SW480 (cell line): ENCODE data around the gene ATG2A.
A peak's percentile ranks its signal among the peaks of the same experiment; 100 is the strongest.

Experiments used
- DNase-seq: peaks from one replicate; pipeline ENCODE4 v3.0.0-alpha.2; 2016; ENCODE audit warnings: low spot score

Gene ATG2A

DNA sequence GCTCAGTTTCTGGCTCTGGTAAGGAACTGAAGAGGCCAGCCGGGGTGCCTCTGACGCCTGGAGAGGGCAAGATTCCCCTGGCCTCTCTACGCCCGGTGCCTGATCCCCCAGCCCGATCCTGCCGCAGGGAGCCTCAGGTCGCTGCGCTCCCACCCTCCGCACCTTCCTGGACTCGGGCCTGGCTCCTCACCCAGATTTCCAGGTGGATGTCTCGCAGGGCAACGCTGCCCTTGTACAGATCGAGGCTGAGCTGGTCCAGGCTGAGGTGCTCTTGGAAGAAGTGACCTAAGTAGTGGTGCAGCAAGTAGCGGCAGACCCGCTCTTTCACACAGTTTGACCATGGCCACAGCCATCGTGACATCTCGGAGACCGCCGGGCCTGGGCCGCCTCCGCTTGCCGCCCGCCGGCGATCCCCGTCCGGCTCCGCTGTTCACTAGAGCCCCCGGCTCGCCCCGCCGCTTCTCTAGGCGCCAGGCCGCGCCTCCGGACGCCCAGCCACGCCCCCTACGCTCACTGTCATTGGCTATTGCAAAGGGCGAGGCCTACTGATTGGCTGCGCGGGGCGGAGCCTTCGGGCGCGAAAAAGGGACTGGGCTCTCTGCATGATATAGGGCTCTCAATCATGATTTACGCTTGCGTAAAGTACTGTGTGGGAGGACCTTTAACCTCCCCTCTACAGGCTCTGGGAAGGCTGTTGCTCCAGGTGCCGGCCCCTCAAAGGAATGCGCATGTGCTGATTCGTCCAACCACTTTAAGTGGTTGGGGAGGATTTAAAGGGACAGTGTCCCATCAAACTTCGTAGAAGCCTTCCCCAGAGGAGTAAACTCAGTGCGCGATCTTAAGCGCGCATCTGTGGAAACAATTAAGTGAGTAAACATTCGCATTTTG lies at the start of gene ATG2A:
Gene ATG2A, minus strand, starts transcription at position 435 of the 888 bp plus-strand sequence. Its CDS starts 74 bp downstream, at position 361.
- peak; percentile 100 for DNase-seq

GRCh38 chr11:64963072-64963631 lies 46.1 kb upstream of the ATG2A start:
- DNase-seq: no peak

DNA sequence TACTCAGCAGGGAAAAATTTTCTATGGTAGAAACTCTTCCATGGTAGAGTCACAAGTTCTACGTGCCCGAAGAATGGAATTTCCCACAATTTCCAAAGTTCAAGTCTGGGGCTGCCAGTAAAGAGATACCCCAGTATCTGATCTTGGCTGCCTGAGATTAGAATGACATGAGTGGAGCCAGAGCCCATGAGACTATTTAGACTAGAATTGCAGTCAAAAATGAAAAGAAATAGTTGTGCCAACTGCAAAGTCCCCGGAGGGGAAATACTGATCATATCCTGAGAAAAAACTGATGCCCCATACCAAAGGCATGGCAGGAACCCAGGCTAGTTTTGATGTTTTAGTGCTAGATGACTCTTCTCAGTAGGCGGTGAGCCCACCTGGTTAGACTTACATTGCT lies 43.7 kb upstream of the ATG2A start:
- no peak for DNase-seq

GRCh38 chr11:64959498-64959897 lies 42.5 kb upstream of the ATG2A start:
- DNase-seq: no peak

DNA sequence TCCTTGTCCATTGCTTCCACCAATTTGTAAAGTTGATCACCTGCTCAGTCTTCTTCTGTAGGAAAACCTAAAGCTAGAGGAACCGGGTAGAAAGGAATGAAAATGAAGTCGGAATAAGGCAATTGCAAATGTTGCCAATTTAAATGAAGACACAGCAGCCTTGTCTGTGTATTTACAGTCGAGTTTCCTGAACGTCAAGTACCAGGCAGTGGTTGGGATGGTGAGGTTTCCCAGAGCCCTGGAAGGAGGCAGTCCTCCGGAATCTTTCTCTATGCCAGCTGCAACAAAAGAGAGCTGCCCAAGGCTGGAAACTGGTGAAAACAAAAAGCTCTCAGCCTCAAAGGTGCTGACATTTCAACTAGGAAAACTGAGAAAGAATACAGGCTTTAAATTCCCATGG lies 37.2 kb upstream of the ATG2A start:
- DNase-seq: no peak

DNA sequence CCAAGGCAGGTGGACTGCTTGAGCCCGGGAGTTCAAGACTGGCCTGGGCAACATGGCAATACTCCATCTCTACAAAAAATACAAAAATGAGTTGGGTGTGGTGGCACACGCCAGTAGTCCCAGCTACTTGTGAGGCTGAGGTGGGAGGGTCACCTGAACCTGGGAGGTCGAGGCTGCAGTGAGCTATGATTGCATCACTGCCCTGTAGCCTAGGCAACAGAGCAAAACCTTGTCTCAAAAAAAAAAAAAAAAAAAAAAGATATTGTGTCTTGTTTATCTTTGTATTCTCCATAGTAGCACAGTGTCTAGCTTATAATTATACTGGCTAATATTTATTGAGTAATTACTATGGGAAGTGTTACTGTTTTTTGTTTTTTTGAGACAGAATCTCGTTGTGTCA lies 34.5 kb upstream of the ATG2A start:
- no peak for DNase-seq

DNA sequence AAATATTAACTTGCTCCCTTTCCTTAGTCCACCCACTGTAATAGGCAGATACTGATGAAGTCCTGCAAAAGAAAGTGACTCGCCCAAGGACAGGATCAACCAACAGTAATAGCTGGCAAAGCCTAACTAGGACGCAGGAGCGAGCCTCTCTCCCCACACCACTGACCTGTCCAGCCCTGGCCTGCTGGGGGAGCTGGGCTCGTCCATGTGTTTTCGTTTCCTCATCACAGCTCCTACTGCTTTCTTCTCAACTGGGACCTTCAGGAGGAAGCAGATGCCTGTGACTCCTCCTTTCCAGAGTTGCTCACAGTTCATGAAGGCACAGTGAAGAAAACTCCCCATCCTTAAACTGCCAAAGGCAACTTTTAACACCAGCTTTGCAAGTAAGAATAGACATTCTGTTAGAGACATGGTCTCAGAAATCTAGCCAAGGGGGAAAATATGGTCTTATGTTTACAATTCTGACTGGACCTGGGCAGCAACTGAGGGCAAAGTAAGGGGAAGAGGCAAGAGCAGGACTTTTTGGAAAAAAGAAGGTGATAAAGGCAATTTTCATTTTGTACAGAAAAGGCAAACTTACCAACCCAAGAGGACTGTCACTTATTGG lies 30.3 kb upstream of the ATG2A start:
- DNase-seq: no peak

GRCh38 chr11:64936539-64936938 lies 19.5 kb upstream of the ATG2A start:
- no peak for DNase-seq

DNA sequence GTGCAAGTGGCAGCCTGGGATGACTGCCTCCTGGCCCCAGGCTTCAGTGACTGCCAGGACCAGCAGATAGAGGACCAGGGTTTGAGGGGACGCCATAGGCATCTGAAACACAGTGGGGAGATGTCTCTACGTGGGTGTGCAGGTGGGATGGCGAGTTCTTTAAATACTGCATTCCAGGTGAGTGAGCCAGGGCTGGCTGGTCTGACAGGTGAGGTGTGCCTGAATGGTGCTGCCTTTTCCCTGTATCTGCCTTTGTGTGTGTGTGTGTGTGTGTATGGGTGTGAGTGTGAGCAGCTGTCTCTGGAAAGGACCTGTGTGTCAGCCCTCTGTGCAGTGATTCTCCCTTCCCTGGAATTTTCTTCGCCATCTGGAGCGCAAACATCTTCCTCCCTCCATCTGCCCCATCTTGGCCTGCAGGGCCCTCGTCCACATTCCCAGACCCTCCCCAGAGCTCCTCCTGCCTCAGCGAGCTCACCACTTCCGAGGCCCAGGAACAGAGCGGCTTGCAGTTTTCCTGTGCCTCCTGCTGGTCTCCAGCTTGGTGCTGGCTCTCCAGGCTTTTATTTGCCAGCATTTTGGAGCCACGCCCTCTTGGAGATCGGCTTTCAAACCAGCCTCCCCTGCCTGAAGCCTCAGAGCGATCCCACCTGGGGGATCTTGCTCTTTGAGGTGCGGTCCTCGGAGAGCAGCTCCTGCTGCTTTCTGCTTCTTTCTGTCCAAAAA lies 18.5 kb upstream of the ATG2A start, which contains the start of gene GPHA2:
Gene GPHA2, minus strand, starts transcription at position 535 of the 723 bp plus-strand sequence. Its CDS starts 433 bp downstream, at position 102.
- peak; percentile 39 for DNase-seq

DNA sequence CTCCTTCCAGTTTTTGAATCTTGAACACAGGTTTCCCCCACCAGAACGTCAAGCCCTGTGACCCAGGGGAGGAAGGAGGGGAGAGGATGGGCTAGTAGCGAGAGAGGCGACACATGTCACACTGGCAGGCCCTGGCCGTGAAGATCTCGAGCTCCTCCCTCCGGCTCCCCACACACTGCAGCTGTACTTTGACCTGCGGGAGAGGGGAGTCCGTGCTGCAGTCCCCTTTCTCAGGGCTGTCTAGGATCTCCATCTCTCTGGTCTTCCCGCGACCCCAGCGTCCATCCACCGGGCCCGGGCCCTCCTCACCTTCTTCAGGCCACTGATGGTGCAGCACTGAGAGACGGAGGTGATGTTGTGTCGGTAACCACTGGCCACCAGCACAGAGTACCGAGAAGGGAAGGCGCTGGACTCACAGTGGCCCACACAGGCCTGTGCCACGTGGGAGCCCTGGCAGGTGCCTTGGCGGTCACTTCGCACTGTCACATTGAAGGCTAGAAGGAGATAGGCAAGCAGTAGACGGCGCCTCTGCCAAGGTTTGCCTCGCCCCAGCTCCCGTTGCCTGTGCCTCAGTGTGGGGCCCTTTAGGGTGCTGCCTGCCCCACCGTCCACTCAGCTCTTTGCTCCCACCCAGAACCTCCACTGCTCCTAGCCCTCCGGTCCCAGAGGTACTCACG lies 17.8 kb upstream of the ATG2A start:
- DNase-seq: peak; percentile 20

DNA sequence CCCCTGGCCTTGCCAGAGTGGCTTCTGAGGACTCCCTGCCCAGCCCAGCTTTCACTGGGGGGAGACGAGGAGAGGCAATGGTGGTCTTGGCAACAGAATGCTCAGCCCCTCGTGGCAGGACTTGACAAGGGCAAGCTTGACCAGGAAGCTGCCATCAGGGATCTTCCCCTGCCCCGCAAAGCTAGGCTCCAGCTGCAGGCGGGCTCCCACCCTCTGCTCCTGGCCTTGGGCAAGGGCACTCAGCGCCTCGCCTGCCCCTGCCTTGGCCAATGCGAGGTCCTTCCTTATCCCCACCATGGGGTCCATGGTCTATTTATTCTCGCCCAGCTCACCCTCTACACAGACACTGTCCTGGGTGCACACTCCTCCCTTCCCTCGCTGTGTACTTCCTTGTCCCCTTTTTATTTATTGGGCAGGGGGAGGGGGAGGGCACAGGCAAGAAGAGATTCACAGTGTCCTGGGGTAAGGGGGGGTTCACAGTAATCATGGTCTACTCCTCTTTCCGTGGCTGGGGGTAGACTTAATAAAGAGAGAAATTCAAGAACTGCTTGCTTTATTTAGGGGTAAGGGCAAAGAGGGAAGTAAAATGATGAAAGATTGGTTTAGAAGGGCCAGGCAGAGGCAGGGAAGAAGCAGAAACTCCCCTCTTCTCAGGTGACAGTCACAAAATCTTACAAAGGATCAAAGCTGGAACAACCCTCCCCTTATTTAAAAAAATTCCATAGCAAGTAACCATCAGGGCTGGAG lies 17.1 kb upstream of the ATG2A start:
- DNase-seq: no peak

DNA sequence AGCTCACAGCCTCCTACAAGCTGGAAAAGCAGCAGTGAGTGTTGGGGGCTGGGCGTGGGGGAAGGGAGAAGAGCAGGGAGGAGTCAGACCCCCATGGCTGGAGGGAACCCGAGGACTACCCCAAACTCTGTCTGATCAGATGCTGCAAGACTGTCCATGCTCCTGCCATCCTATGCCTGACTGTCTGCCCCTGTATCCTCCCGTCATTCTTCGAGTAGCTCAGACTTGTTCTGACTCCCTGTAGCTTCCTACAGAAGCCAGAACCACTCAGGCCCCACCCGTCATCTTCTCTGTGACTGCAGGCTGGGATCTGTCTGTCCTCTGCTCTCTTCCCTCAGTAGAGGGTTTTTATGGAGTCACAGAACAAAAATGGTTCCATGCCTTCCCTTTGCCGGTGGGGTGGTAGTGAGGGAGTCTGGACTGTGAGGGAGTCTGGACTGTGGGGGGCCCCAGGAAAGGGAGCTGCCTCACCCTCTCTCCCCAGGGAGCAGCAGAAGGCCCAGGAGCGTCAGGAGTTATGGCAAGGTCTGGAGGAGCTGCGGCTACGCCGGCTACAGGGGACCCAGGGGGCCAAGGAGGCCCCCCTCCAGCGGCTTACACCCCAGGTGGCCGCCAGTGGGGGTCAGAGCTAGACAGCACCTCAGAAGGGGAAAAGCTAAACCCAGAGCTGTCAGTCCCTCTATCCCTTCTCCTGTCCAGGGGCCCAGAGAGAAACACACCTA lies 16.4 kb upstream of the ATG2A start:
- DNase-seq: no peak

DNA sequence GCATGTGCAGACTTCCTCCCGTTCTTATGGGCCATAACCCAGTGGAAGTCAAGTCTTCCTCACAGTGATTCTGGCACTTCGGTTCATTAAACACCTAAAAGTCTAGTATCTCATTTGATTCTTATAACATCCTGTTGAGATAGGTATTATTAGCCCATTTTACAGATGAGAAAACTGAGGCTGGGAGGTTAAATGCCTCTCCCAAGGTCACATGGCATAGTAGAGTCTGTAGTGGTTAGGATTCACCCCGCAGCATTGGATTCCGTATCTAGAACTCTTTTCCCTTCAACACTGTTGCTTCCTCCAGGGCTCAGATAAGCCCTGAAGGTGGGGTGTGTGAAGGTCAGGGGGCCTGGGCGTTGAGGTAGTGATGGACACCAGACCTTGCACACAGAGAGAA lies 15.3 kb upstream of the ATG2A start:
- no peak for DNase-seq

GRCh38 chr11:64931290-64931689 lies 14.3 kb upstream of the ATG2A start:
- no peak for DNase-seq

DNA sequence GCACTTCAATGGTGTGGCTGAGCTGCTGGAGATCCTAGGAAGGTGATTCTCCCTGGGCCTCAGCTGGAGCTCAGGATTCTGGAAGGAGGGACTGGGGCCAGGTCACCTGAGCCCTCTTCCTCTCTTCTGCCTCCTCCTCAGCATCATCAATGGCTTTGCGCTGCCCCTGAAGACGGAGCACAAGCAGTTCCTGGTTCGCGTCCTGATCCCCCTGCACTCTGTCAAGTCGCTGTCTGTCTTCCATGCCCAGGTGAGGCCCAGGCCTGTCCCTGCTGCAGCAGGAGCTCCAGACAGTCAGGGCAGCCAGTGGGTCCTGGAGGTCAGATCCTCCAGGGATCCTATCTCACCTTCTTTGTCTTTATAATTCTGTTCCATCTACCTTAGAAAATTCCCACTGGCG lies 13.3 kb upstream of the ATG2A start:
- DNase-seq: no peak

DNA sequence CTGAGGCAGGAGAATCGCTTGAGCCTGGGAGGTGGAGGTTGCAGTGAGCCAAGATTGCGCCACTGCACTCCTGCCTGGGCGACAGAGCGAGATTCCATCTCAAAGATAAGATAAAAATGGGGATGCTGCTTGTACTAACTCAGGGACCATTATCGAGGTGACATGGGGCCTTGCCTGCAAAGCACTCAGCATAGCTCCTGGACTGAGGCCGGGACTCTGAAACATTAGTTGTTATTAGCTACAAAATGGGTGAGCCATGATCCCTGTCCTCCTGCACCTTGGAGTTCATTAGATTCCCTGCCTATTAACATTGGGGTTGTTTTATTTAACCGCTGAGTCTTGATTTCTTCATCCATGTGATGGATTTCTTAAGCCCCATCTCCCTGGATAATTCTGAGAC lies 12.6 kb upstream of the ATG2A start:
- DNase-seq: no peak

GRCh38 chr11:64928957-64929356 lies 11.9 kb upstream of the ATG2A start:
- no peak for DNase-seq

- DNase-seq: no peak
Observed at GRCh38 chr11:64926689-64927088, 9.7 kb upstream of the ATG2A start.

DNA sequence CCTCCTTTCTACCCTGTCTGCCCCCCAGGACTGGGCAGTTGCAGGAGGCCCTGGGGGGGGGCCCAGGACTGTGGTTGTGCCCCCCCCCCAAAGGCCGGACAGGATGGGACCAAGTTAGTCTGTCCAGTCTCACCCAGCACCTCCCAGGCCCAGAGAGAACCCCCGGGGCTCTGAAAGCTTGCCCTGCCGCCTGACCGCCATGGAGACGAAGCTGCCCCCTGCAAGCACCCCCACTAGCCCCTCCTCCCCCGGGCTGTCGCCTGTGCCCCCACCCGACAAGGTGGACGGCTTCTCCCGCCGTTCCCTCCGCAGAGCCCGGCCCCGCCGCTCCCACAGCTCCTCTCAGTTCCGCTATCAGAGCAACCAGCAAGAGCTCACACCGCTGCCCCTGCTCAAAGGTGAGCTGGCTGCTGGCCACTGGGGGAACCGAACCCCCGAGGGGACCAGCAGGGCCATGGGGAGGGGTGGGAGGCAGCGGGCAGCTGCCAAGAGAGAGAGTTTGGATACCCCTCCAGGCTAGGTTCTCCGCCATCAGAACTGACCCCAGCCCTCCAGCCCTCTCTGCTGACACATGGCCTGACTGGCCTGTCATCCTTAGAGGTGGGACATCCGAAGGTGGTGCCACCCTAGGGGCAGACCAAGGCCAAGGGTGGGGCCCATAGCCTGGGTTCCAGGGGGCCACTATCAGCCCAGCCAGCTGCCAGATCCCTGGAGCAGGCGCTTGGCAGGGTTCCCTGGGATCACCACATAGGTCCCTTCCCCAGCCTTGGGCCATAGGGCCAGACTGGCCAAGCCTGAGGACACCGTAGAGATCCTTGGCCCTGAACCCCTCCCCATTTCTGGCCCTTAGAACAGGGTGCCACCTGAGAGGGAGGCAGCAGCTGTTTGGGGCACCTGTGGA lies 8.8 kb upstream of the ATG2A start:
- DNase-seq: no peak
